H1 (cell line): ENCODE measurements around the gene PAQR8. TPM values are rescaled to one million over a fixed set of nuclear protein-coding genes. Genes with fewer than 3 reads are reported as not detected.

ENCODE experiments used
- CTCF ChIA-PET: fragments of 300-600 bp; sonication (Branson Sonifier 250); formaldehyde crosslinking; loops from one replicate; lab custom pipeline; 2021; ENCODE audit not compliant: partially characterized antibody; lab: Charles Lee
- POLR2A ChIA-PET: fragments of 300-600 bp; sonication (Branson Sonifier 250); formaldehyde crosslinking; loops from one replicate; lab custom pipeline; 2021; ENCODE audit warnings: inconsistent platforms; ENCODE audit not compliant: partially characterized antibody; lab: Charles Lee
- DNase-seq, 2 experiments: peaks; one replicate each; pipeline versions ENCODE4 v3.0.0 to v3.0.0-alpha.2; 2010 to 2022; ENCODE audit warnings: low spot score in 2 of 2, low read depth in 1 of 2, mixed read lengths in 1 of 2
- FAIRE-seq: peaks from 2 replicates; lab custom pipeline; 2011; peaks lifted over from hg19 to GRCh38; lab: Jason Lieb, UNC
- H2AFZ ChIP-seq: 2 replicates; pipeline ENCODE4 v1.8.1; 2012; ENCODE audit warnings: low read length, inconsistent platforms
- H2AK5ac ChIP-seq: 2 replicates; pipeline ENCODE4 v1.6.1; 2013; ENCODE audit warnings: low read depth, low read length
- H2BK120ac ChIP-seq: replicated peaks from 2 replicates; pipeline ENCODE3; 2013; ENCODE audit warnings: low read depth, low read length, inconsistent platforms
- H2BK12ac ChIP-seq: 2 replicates; pipeline ENCODE4 v1.6.1; 2013; ENCODE audit warnings: low read depth, low read length
- H2BK15ac ChIP-seq: 2 replicates; pipeline ENCODE4 v1.6.1; 2013; ENCODE audit warnings: low read length
- H2BK20ac ChIP-seq: 2 replicates; pipeline ENCODE4 v1.6.1; 2013; ENCODE audit warnings: low read length
- H2BK5ac ChIP-seq: 2 replicates; pipeline ENCODE4 v1.6.1; 2013; ENCODE audit warnings: low read depth, low read length
- H3K14ac ChIP-seq: 2 replicates; pipeline ENCODE4 v1.6.1; 2013; ENCODE audit warnings: inconsistent platforms; ENCODE audit not compliant: insufficient read length
- H3K18ac ChIP-seq: 2 replicates; pipeline ENCODE4 v1.6.1; 2013; ENCODE audit warnings: low read length; ENCODE audit errors: extremely low read depth
- H3K23ac ChIP-seq: 2 replicates; pipeline ENCODE4 v1.6.1; 2013; ENCODE audit warnings: inconsistent platforms; ENCODE audit not compliant: insufficient read length
- H3K23me2 ChIP-seq: 2 replicates; pipeline ENCODE4 v1.6.1; 2013; ENCODE audit warnings: low read depth, low read length
- H3K27ac ChIP-seq: 2 replicates; pipeline ENCODE4 v1.6.1; 2011; ENCODE audit warnings: low read depth, low read length, inconsistent platforms
- H3K27me3 ChIP-seq, 4 experiments: replicated peaks in 1 of 4; 1 replicate in 1 of 4; 2 replicates in 3 of 4; pipeline versions ENCODE4 v1.6.1 to v1.8.1; 2011 to 2013; ENCODE audit warnings: low read length in 3 of 4, mild to moderate bottlenecking in 3 of 4, inconsistent platforms in 2 of 4, mixed read lengths in 2 of 4, moderate library complexity in 1 of 4; ENCODE audit not compliant: control insufficient read depth in 3 of 4, insufficient read depth in 3 of 4; ENCODE audit errors: extremely low read depth in 1 of 4
- H3K36me3 ChIP-seq, 4 experiments: 2 replicates each; pipeline versions ENCODE4 v1.6.1 to v1.8.1; 2011 to 2013; ENCODE audit warnings: mild to moderate bottlenecking in 4 of 4, low read length in 3 of 4, moderate library complexity in 2 of 4, control low read depth in 1 of 4, inconsistent platforms in 1 of 4; ENCODE audit not compliant: insufficient read depth in 4 of 4, control insufficient read depth in 2 of 4
- H3K4ac ChIP-seq: replicated peaks from 2 replicates; pipeline ENCODE3; 2013; ENCODE audit warnings: low read length, low read depth, mixed read lengths, inconsistent platforms; ENCODE audit not compliant: insufficient read length
- H3K4me1 ChIP-seq, 4 experiments: replicated peaks in 1 of 4; 1 replicate in 1 of 4; 2 replicates in 3 of 4; pipeline versions ENCODE4 v1.6.1 to v1.8.1; 2011 to 2013; ENCODE audit warnings: low read length in 3 of 4, inconsistent platforms in 2 of 4, mixed read lengths in 1 of 4; ENCODE audit not compliant: insufficient read depth in 4 of 4, control insufficient read depth in 3 of 4
- H3K4me2 ChIP-seq, 2 experiments: 2 replicates each; pipeline versions ENCODE4 v1.6.1 to v1.8.1; 2011 to 2013; ENCODE audit warnings: low read depth in 2 of 2, low read length in 2 of 2, control low read depth in 1 of 2, inconsistent platforms in 1 of 2, mild to moderate bottlenecking in 1 of 2; ENCODE audit not compliant: insufficient read depth in 1 of 2
- H3K4me3 ChIP-seq, 4 experiments: fragments of 200-600, 300-600 bp in 1 of 4; sonication (generic), shearing (Covaris generic), sonication (Bioruptor Twin) in 1 of 4; 2 replicates each; pipeline versions ENCODE4 v1.5.1 to v1.8.1; 2011 to 2016; ENCODE audit warnings: low read length in 4 of 4, low read depth in 3 of 4, control low read depth in 2 of 4, inconsistent platforms in 2 of 4, mild to moderate bottlenecking in 2 of 4, mixed read lengths in 1 of 4, moderate library complexity in 1 of 4; ENCODE audit not compliant: insufficient read depth in 2 of 4; ENCODE audit errors: extremely low read depth in 1 of 4
- H3K56ac ChIP-seq: replicated peaks from 2 replicates; pipeline ENCODE3; 2013; ENCODE audit warnings: low read depth, mild to moderate bottlenecking, mixed read lengths, low read length, inconsistent platforms; ENCODE audit not compliant: insufficient read length
- H3K79me1 ChIP-seq: 2 replicates; pipeline ENCODE4 v1.6.1; 2013; ENCODE audit warnings: low read depth, low read length, control low read depth
- H3K79me2 ChIP-seq, 2 experiments: 2 replicates each; pipeline versions ENCODE4 v1.6.1 to v1.8.1; 2012 to 2013; ENCODE audit warnings: low read length in 2 of 2, mild to moderate bottlenecking in 2 of 2, inconsistent platforms in 1 of 2; ENCODE audit not compliant: insufficient read depth in 2 of 2, control insufficient read depth in 1 of 2
- H3K9ac ChIP-seq, 4 experiments: replicated peaks in 1 of 4; 1 replicate in 1 of 4; 2 replicates in 3 of 4; pipeline versions ENCODE4 v1.6.1 to v1.8.1; 2011 to 2013; ENCODE audit warnings: low read depth in 3 of 4, low read length in 3 of 4, control low read depth in 2 of 4, mild to moderate bottlenecking in 2 of 4, moderate library complexity in 2 of 4, inconsistent platforms in 1 of 4; ENCODE audit errors: extremely low read depth in 1 of 4
- H3K9me3 ChIP-seq, 2 experiments: 2 replicates each; pipeline versions ENCODE4 v1.6.1 to v1.8.1; 2012 to 2013; ENCODE audit warnings: mild to moderate bottlenecking in 2 of 2, moderate library complexity in 2 of 2, control low read depth in 1 of 2, inconsistent platforms in 1 of 2, low read depth in 1 of 2, low read length in 1 of 2, mixed read lengths in 1 of 2; ENCODE audit not compliant: insufficient read depth in 2 of 2
- H4K20me1 ChIP-seq, 2 experiments: replicated peaks in 1 of 2; 2 replicates each; pipeline versions ENCODE3 to v1.8.1; 2011 to 2013; ENCODE audit warnings: inconsistent platforms in 2 of 2, low read length in 2 of 2, mild to moderate bottlenecking in 1 of 2; ENCODE audit not compliant: insufficient read depth in 2 of 2, control insufficient read depth in 1 of 2
- H4K5ac ChIP-seq: 2 replicates; pipeline ENCODE4 v1.6.1; 2013; ENCODE audit warnings: low read length, low read depth, mixed read lengths, inconsistent platforms; ENCODE audit not compliant: insufficient read length
- H4K8ac ChIP-seq: 2 replicates; pipeline ENCODE4 v1.8.0; 2013; ENCODE audit warnings: mild to moderate bottlenecking, moderate library complexity, low read length, inconsistent platforms; ENCODE audit not compliant: insufficient read depth; ENCODE audit errors: extremely low read depth
- H4K91ac ChIP-seq: replicated peaks from 2 replicates; pipeline ENCODE3; 2013; ENCODE audit warnings: low read length, mixed read lengths, inconsistent platforms; ENCODE audit not compliant: insufficient read length
- CTBP2 ChIP-seq: IDR thresholded peaks from 2 replicates; pipeline ENCODE4 v1.7.0; 2011; ENCODE audit warnings: borderline replicate concordance, mild to moderate bottlenecking, moderate library complexity, mixed read lengths, low read length; ENCODE audit not compliant: insufficient read depth, insufficient read length
- E2F6 ChIP-seq: IDR thresholded peaks from 2 replicates; pipeline ENCODE4 v1.6.1; 2012; ENCODE audit warnings: inconsistent platforms
- EGR1 ChIP-seq: IDR thresholded peaks from 2 replicates; pipeline ENCODE4 v1.6.1; 2011; ENCODE audit warnings: low read depth, low read length, borderline replicate concordance
- FOSL1 ChIP-seq: IDR thresholded peaks from 2 replicates; pipeline ENCODE4 v1.6.1; 2011; ENCODE audit warnings: mild to moderate bottlenecking, low read depth, low read length, moderate library complexity; ENCODE audit not compliant: insufficient read depth
- HDAC2 ChIP-seq, 2 experiments: fragments of 300-600 bp in 1 of 2; sonication (generic) in 1 of 2; IDR thresholded peaks; 2 replicates each; pipeline ENCODE4 v1.6.1; 2011 to 2012; ENCODE audit warnings: low read depth in 2 of 2, low read length in 2 of 2, mild to moderate bottlenecking in 2 of 2, moderate library complexity in 2 of 2, borderline replicate concordance in 1 of 2, inconsistent platforms in 1 of 2
- JUN ChIP-seq: IDR thresholded peaks from 2 replicates; pipeline ENCODE4 v1.6.1; 2011; ENCODE audit warnings: low read depth, mild to moderate bottlenecking, improper control_type of control experiment, low read length
- KDM5A ChIP-seq: fragments of 200-600 bp; IDR thresholded peaks from 2 replicates; pipeline ENCODE4 v1.7.1; 2012; ENCODE audit warnings: mild to moderate bottlenecking, low read length, inconsistent platforms, mixed read lengths
- RBBP5 ChIP-seq: IDR thresholded peaks from 2 replicates; pipeline ENCODE4 v1.7.1; 2012; ENCODE audit warnings: low read depth, mild to moderate bottlenecking, inconsistent platforms, low read length, moderate library complexity, borderline replicate concordance
- RFX5 ChIP-seq: IDR thresholded peaks from 2 replicates; pipeline ENCODE4 v1.6.1; 2011; ENCODE audit warnings: low read depth, low read length, improper control_type of control experiment, borderline replicate concordance
- WGBS, 2 experiments: shearing (Covaris generic) in 1 of 2; methylation state at CpG; one replicate each; pipeline versions ENCODE4 v1.1.6 to v1.1.7; 2013 to 2015; ENCODE audit warnings: low lambda C conversion rate in 2 of 2, mixed read lengths in 2 of 2, inconsistent platforms in 1 of 2, low coverage in 1 of 2, missing lambda C conversion rate in 1 of 2; ENCODE audit not compliant: insufficient replicate concordance in 2 of 2, insufficient coverage in 1 of 2, insufficient read length in 1 of 2; ENCODE audit errors: extremely low coverage in 1 of 2, missing lambda C conversion rate in 1 of 2; 5-methylcytosine and 5-hydroxymethylcytosine counted together
- polyA plus RNA-seq, 7 experiments: library from polyadenylated mRNA; depleted of rRNA in 3 of 7; stranded (reverse) in 5 of 7; unstranded in 2 of 7; fragments of >200 nt in 5 of 7; fragments of 200-250 nt in 2 of 7; gene quantifications; 1 replicate in 5 of 7; 2 replicates in 1 of 7; 4 replicates in 1 of 7; pipeline versions ENCODE4 v1.2.1 to v1.2.3, GENCODE V29; 2011 to 2013; ENCODE audit warnings: missing spikeins in 2 of 7, mixed read lengths in 2 of 7
- total RNA-seq: library from RNA; stranded (reverse); fragmentation: NEBNext Ultra II Directional; extraction: Animal tissue kit (Norgen Biotek cat#: 25700); gene quantifications from 2 replicates; pipeline ENCODE4 v1.2.1, GENCODE V29; 2021
- TF ChIP-seq, protein P1 (sequence below): IDR thresholded peaks from 2 replicates; pipeline ENCODE4 v1.6.1; 2012; ENCODE audit warnings: low read length, inconsistent platforms

PAQR8 gene
- total and polyA plus RNA-seq, 2 of the 8 experiments (the other 6 are each of a cell fraction or from before 2014, with no cell fraction given): 7.6 to 9.6 TPM

DNA sequence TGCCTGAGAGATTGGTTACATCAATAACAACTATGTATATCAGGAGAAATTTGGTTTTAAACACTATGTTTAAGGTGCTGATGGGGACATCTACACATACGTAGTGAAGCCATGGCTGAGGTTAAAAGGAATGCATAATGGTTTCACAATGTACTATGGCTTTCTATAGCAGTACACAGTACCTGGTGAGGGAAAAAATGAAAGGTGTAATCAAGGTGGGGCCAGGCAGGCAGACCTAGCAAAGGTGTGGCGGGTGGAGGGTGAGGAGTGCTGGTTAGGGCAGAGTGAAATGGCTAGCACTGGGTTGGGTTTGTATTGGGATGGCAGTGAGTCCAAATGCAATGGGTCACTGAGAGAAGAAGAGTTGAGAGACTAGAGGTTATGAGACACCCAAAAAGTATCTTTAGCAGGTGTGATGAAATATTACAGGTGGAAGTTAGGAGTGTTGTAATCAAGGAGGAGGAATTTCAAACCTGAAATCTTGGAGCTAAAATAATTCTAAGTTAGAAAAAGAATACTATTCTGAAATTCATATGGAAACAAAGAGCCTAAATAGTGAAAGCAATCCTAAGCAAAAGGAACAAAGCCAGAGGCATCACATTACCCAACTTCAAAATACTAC is 22.3 kb downstream of the PAQR8 start:
- Histone ChIP-seq H2BK15ac (no peak overlapping the region), H3K4ac (no peak overlapping the region), H2BK5ac (no peak overlapping the region), H3K9ac (no peak overlapping the region), H3K79me1 (no peaks in the 10 kb centered on the region), H2AK5ac (no peak overlapping the region), H4K20me1 (no peaks in the 10 kb centered on the region), H3K36me3 (no peaks in the 10 kb centered on the region), H3K56ac (no peak overlapping the region), H4K5ac (no peak overlapping the region), H3K4me1 (no peaks in the 10 kb centered on the region), H2BK120ac (no peak overlapping the region), H3K79me2 (no peaks in the 10 kb centered on the region), H2BK12ac (no peak overlapping the region), H3K23ac (no peak overlapping the region), H4K91ac (no peak overlapping the region), H3K27me3 (no peaks in the 10 kb centered on the region), H3K23me2 (no peaks in the 10 kb centered on the region), H3K4me2 (no peak overlapping the region), H3K14ac (no peak overlapping the region), H3K4me3 (no peak overlapping the region), H3K27ac (no peak overlapping the region), H2AFZ (no peak overlapping the region), H2BK20ac (no peak overlapping the region), H4K8ac (no peak overlapping the region), H3K9me3 (peaks cover 6 to 15% of the 10 kb centered on the region in 2 experiments), H3K18ac (no peak overlapping the region)
- CTCF ChIA-PET: interaction anchor here (1.1 to 1.7 kb wide), 2 partner anchors 16 to 97 kb away, joined by 3 to 6 read pairs; no protein-coding TSS in a partner anchor
- DNase-seq: no peak
- POLR2A ChIA-PET: no interaction called here
- WGBS, 2 experiments: 85% methylated on average over 2 of the region's 2 CpGs; no CpG with 5 or more reads in 1 of the 2 experiments
- FAIRE-seq: no peak
- TF ChIP-seq HDAC2 (IDR thresholded peaks at IDR 0.05; ENCODE audit: borderline replicate concordance in 1 of 2, low read depth in 2 of 2, low read length in 2 of 2): no peak
- TF ChIP-seq RFX5: no peak
- no peak for TF ChIP-seq KDM5A
- TF ChIP-seq, protein P1, sequence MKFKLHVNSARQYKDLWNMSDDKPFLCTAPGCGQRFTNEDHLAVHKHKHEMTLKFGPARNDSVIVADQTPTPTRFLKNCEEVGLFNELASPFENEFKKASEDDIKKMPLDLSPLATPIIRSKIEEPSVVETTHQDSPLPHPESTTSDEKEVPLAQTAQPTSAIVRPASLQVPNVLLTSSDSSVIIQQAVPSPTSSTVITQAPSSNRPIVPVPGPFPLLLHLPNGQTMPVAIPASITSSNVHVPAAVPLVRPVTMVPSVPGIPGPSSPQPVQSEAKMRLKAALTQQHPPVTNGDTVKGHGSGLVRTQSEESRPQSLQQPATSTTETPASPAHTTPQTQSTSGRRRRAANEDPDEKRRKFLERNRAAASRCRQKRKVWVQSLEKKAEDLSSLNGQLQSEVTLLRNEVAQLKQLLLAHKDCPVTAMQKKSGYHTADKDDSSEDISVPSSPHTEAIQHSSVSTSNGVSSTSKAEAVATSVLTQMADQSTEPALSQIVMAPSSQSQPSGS: no peak
- TF ChIP-seq JUN: no peak
- TF ChIP-seq CTBP2: no peak
- TF ChIP-seq FOSL1: no peak
- TF ChIP-seq RBBP5: no peak
- TF ChIP-seq EGR1: no peak
- TF ChIP-seq E2F6: no peak
